ENCODE data around the gene AQP2. TPM values are rescaled to one million over a fixed set of nuclear protein-coding genes. Genes with fewer than 3 reads are reported as not detected.

The AQP2 gene
- total RNA-seq, 4 donors from 2014 or later: not detected

- Histone ChIP-seq H3K36me3 (no peaks in the 10 kb centered on the region), H3K27ac (no peak overlapping the region), H3K9me3 (no peaks in the 10 kb centered on the region), H3K27me3 (peaks cover 4 to 21% (median 13%) of the 10 kb centered on the region in 3 donors), H3K4me3 (no peak overlapping the region), H3K4me1 (peaks cover 0 to 5% of the 10 kb centered on the region in 2 donors)
- DNase-seq: no peak
- TF ChIP-seq CTCF (IDR thresholded peaks at IDR 0.05 in 4 of 5, conservative IDR thresholded peaks at IDR 0.05 in 1 of 5) (no peak), POLR2A (IDR thresholded peaks at IDR 0.05) (no peak)
- intact Hi-C loops (cut with DNase I; ENCODE audit: low total_unique reads): loop anchor here (5.0 to 10.0 kb wide), 2 partner anchors 104 to 203 kb away; no protein-coding TSS in a partner anchor
- in situ Hi-C loops (cut with MboI; ENCODE audit: low sequenced_read_pairs in 4 of 4): no loop called here
- ATAC-seq: no peak
These were observed 18.5 kb downstream of the AQP2 start for GRCh38 chr12:49969027-49969426.

GRCh38 chr12:49969651-49970429 is 19.3 kb downstream of the AQP2 start:
- in situ Hi-C loops (cut with MboI; ENCODE audit: low sequenced_read_pairs in 4 of 4) (loop anchor here in 3 of 4 donors (5.0 kb wide), 3 partner anchors 82 to 97 kb away; partner anchors contain the start of gene ASIC1 (in 1 of the 3)), intact Hi-C loops (cut with DNase I; ENCODE audit: low total_unique reads) (loop anchor here (5.0 to 10.0 kb wide), 2 partner anchors 105 to 202 kb away; no protein-coding TSS in a partner anchor)
- ATAC-seq (no peak), DNase-seq (no peak)
- Histone ChIP-seq H3K4me1 (peaks cover 0 to 5% of the 10 kb centered on the region in 2 donors), H3K27me3 (peaks cover 4 to 21% (median 10%) of the 10 kb centered on the region in 3 donors), H3K4me3 (no peak overlapping the region), H3K9me3 (no peaks in the 10 kb centered on the region), H3K27ac (no peak overlapping the region), H3K36me3 (no peaks in the 10 kb centered on the region)
- TF ChIP-seq POLR2A (IDR thresholded peaks at IDR 0.05) (no peak), CTCF (IDR thresholded peaks at IDR 0.05 in 4 of 5, conservative IDR thresholded peaks at IDR 0.05 in 1 of 5) (no peak)

GRCh38 chr12:49970658-49971057 is 20.1 kb downstream of the AQP2 start:
- intact Hi-C loops (cut with DNase I; ENCODE audit: low total_unique reads): no loop called here
- Histone ChIP-seq H3K27me3 (peaks cover 4 to 21% (median 10%) of the 10 kb centered on the region in 3 donors), H3K4me3 (no peak overlapping the region), H3K9me3 (no peaks in the 10 kb centered on the region), H3K4me1 (peaks cover 0 to 5% of the 10 kb centered on the region in 2 donors), H3K36me3 (no peaks in the 10 kb centered on the region), H3K27ac (no peak overlapping the region)
- ATAC-seq (no peak), DNase-seq (no peak)
- in situ Hi-C loops (cut with MboI; ENCODE audit: low sequenced_read_pairs in 4 of 4): loop anchor here in 3 of 4 donors (5.0 kb wide), 3 partner anchors 82 to 97 kb away; partner anchors contain the start of gene ASIC1 (in 1 of the 3)
- TF ChIP-seq CTCF (IDR thresholded peaks at IDR 0.05 in 4 of 5, conservative IDR thresholded peaks at IDR 0.05 in 1 of 5) (no peak), POLR2A (IDR thresholded peaks at IDR 0.05) (no peak)

GRCh38 chr12:49971141-49971540 is 20.6 kb downstream of the AQP2 start:
- Histone ChIP-seq H3K36me3 (no peaks in the 10 kb centered on the region), H3K9me3 (no peaks in the 10 kb centered on the region), H3K4me1 (peaks cover 0 to 5% of the 10 kb centered on the region in 2 donors), H3K27me3 (peaks cover 4 to 21% (median 10%) of the 10 kb centered on the region in 3 donors), H3K27ac (no peak overlapping the region), H3K4me3 (no peak overlapping the region)
- ATAC-seq (no peak), DNase-seq (no peak)
- in situ Hi-C loops (cut with MboI; ENCODE audit: low sequenced_read_pairs in 4 of 4): loop anchor here in 3 of 4 donors (5.0 kb wide), 3 partner anchors 81 to 96 kb away; partner anchors contain the start of gene ASIC1 (in 1 of the 3)
- TF ChIP-seq POLR2A (IDR thresholded peaks at IDR 0.05) (no peak), CTCF (IDR thresholded peaks at IDR 0.05 in 4 of 5, conservative IDR thresholded peaks at IDR 0.05 in 1 of 5) (no peak)
- intact Hi-C loops (cut with DNase I; ENCODE audit: low total_unique reads): no loop called here
